ENCODE measurements around the gene TBX3.
A peak's percentile ranks its signal among the peaks of the same experiment; 100 is the strongest.
"Not testable (repeated sequence)": the region's sequence is repeated elsewhere in the genome, so short reads cannot be mapped to it uniquely, and the experiment has no call there.

The TBX3 gene

GRCh38 chr12:114684098-114684869 lies at the start of gene TBX3:
TBX3 (minus strand) TSS chr12:114684175; CDS start chr12:114683200, 975 bp downstream.
- peak; percentile 54 for DNase-seq (ENCODE audit: low spot score)

DNA sequence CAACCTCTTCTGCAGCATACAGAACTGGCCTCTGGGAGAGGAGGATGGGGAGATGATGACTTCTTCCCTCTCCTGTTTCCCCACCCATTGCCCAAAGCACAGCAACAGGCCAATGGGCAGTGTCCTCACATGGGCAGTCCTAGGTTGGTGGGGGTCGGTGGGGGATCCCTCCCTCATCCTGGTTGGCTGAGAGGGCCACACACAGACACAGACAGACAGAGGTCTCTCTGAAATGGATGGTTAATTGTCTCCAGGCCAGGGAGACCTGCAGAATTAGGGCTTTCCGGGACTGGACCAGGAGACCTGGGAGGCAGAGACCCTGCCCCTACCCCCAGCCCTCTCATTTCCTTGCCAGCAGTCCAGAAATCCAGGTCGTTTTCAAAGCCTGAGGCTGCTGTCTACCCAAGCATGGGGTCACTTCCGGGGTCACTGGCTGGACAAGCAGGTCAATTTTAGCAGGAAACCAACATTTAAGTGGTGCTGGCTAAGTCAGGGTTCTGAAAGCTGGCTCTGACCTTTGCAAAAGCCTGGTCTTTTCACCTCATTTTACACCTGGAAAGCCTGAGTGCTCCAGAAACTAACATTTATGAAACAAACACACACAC lies 48.6 kb upstream of the TBX3 start:
- no peak for DNase-seq (ENCODE audit: low spot score)

- no peak for DNase-seq (ENCODE audit: low spot score)
Observed at GRCh38 chr12:114729731-114730130, 45.8 kb upstream of the TBX3 start.

DNA sequence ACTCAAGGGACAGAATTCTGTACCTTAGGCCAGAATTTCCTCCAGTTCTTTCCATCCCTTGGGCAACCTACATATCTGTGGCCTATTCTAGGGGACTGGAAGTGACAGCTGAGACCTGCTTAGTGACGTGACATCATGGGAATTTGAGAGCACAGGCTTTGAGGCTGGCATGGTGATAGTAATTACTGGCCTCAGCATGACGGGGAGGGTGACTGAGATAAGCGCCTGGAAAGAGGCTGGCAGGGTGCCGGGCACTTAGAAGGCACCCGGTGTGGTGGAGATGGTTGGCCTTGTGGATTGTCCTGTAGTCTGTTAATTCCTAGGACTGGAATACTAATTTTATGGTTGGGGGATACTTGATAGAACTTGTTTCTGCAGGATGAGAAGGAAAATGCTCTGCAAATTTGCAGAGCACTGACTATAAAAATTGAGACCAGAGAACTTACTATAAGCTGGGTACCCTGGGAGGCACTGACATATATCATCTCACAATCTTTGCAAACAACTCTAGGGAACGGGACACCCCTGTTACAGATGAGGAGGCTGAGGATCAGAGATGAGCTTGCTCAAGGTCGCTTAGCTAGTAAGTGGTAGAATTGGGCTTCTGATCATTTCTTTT lies 42.2 kb upstream of the TBX3 start:
- DNase-seq (ENCODE audit: low spot score) = no peak

- not testable (repeated sequence) for DNase-seq (ENCODE audit: low spot score)
Observed at GRCh38 chr12:114722176-114722575, 38.2 kb upstream of the TBX3 start.

GRCh38 chr12:114721266-114721665 lies 37.3 kb upstream of the TBX3 start:
- no peak for DNase-seq (ENCODE audit: low spot score)

DNA sequence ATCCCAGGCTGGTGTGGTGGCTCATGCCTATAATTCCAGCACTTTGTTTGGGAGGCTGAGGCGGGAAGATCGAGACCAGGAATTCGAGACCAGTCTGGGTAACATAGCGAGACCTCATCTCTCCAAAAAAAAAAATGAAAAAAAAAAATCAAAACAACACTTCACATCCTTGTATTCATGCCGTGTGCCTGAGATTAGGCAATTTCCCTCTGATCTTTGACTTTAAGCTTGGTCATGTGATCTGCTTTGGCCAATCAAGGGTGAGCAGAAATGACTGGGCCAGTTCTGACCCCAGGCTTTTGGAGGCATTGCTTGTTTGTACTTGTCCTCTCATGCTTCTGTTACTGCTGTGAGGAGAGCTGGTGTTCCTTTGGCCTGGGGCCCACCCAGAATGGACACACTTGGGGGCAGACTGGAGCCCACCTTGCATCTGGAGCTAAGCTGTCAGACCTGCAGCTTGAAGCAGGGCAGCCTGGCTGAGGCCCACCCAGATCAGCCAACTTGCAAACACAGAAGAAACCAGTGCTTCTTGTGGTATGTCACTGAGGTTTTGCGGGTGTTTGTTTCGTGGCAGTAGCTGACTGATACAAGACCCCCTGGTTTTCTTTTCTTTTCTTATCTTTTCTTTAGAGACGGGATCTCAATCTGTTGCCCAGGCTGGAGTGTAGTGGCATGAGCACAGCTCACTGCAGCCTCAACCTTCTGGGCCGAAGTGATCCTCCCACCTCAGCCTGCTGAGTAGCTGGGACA lies 29.7 kb upstream of the TBX3 start:
- DNase-seq (ENCODE audit: low spot score) = no peak

GRCh38 chr12:114711689-114712152 lies 27.7 kb upstream of the TBX3 start:
- DNase-seq (ENCODE audit: low spot score) = no peak

- no peak for DNase-seq (ENCODE audit: low spot score)
Observed at GRCh38 chr12:114710151-114710550, 26.2 kb upstream of the TBX3 start.

GRCh38 chr12:114709112-114709511 lies 25.1 kb upstream of the TBX3 start:
- no peak for DNase-seq (ENCODE audit: low spot score)

DNA sequence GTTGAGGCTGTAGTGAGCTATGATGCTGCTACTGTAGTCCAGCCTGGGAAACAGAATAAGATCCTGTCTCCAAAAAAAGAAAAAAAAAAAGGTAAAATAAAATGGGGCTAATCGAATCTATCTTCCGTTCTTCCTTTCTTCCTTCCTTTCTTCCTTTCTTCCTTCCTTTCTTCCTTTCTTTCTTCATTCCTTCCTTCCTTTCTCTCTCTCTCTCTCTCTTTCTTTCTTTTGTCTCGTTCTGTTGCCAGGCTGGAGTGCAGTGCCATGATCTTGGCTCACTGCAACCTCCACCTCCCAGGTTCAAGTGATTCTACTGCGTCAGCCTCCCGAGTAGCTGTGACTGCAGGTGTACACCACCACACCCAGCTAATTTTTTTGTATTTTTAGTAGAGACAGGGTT lies 24.6 kb upstream of the TBX3 start:
- DNase-seq (ENCODE audit: low spot score) = not testable (repeated sequence)

DNA sequence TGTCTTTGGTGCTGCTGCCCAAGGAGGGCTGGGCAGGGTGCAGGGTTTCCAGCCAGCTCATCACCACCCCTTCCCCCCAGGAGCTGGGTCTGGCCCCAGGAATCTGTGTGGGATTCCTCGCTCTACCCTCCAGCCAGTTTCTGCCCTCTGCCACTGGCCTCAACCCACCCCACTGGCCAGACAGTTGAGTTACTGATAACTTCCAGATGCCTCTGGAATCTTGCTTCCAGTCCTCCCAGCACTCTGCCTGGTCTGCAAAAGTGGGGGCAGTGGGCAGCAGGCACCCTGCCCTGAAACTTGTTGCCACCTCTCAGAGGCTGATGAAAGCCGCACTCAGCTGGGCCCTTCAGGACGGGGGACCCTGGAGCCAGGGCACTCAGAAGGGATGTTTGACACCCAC lies 20.1 kb upstream of the TBX3 start:
- DNase-seq (ENCODE audit: low spot score) = no peak

- no peak for DNase-seq (ENCODE audit: low spot score)
Observed at GRCh38 chr12:114703060-114703493, 19.1 kb upstream of the TBX3 start.

- DNase-seq (ENCODE audit: low spot score) = no peak
Observed at GRCh38 chr12:114702462-114702861, 18.5 kb upstream of the TBX3 start.

- DNase-seq (ENCODE audit: low spot score) = no peak
Observed at GRCh38 chr12:114701553-114701952, 17.6 kb upstream of the TBX3 start.

GRCh38 chr12:114701104-114701414 lies 17.1 kb upstream of the TBX3 start:
- no peak for DNase-seq (ENCODE audit: low spot score)

- DNase-seq (ENCODE audit: low spot score) = no peak
Observed at GRCh38 chr12:114700392-114701103, 16.6 kb upstream of the TBX3 start.

DNA sequence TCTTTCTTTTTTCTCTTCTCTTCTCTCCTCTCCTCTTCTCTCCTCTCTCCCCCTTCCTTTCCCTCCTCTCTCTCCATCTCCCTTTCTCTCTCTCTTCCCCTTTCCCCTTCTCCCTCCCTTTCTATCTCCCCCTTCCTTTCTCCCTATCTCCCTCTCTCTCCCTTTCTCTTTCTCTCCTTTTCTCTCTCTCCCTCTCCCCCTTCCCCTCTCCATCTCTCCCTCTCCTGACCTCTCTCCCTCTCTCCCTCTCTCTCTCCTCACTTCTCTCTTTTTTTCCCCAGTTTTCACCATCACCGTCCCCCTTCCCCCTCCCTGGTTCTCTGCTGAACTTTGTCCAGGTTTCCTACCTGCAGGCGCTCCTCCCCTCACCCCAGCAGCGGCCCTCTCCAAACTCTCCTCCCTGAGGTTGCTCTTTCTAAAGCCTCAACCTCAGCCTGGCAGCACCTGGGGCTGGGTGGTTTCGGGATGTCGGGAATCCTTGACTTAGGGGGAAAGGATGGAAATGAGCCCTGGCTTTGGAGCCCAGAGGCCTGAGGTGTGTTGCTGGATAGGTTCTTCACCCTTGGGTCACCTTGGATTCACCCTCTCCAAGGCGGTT lies 14.7 kb upstream of the TBX3 start:
- no peak for DNase-seq (ENCODE audit: low spot score)

GRCh38 chr12:114697741-114698565 lies 14.0 kb upstream of the TBX3 start:
- DNase-seq (ENCODE audit: low spot score) = no peak

- no peak for DNase-seq (ENCODE audit: low spot score)
Observed at GRCh38 chr12:114697243-114697716, 13.3 kb upstream of the TBX3 start.

All from pons (tissue), 1 donor.